Ovary (tissue), 9 donors: Measurements from ENCODE around the gene SDR42E2. TPM values are rescaled to one million over a fixed set of nuclear protein-coding genes. Genes with fewer than 3 reads are reported as not detected.
"Not testable (repeated sequence)": the region's sequence is repeated elsewhere in the genome, so short reads cannot be mapped to it uniquely, and the experiment has no call there.

ENCODE experiments used
- DNase-seq, 5 donors: peaks; one replicate each; pipeline ENCODE4 v3.0.0-alpha.2; 2019 to 2020
- H3K27ac ChIP-seq, 2 donors: fragments of 200-600 bp; one replicate each; pipeline versions ENCODE4 v1.5.1 to v1.8.0; 2019 to 2022
- H3K27me3 ChIP-seq: fragments of 200-600 bp; one replicate; pipeline ENCODE4 v1.8.0; 2022
- H3K36me3 ChIP-seq: fragments of 200-600 bp; sonication (generic); one replicate; pipeline ENCODE4 v1.5.1; 2019
- H3K4me1 ChIP-seq: one replicate; pipeline ENCODE4 v1.8.1; 2013; ENCODE audit warnings: mild to moderate bottlenecking, moderate library complexity; ENCODE audit not compliant: insufficient read depth
- H3K4me3 ChIP-seq: fragments of 200-600 bp; sonication (generic); one replicate; pipeline ENCODE4 v1.5.1; 2017
- H3K9me3 ChIP-seq, 2 donors: fragments of 200-600 bp in 1 of 2; sonication (generic) in 1 of 2; one replicate each; pipeline versions ENCODE4 v1.5.1 to v1.8.1; 2013 to 2019; ENCODE audit warnings: mild to moderate bottlenecking in 1 of 2, moderate library complexity in 1 of 2
- EP300 ChIP-seq: sonication (generic); formaldehyde crosslinking; IDR thresholded peaks from one replicate; pipeline ENCODE4 v1.6.1; 2017; ENCODE audit warnings: antibody characterized with exemption
- POLR2A ChIP-seq: fragments of 450-650 bp; IDR thresholded peaks from one replicate; pipeline ENCODE4 v1.6.1; 2017; ENCODE audit warnings: antibody characterized with exemption, mild to moderate bottlenecking, moderate library complexity
- WGBS, 3 donors: extraction: QIAGEN DNeasy Blood & Tissue Kit in 1 of 3; methylation state at CpG; one replicate each; pipeline versions ENCODE4 v1.1.5 to v1.1.7; 2013 to 2017; 5-methylcytosine and 5-hydroxymethylcytosine counted together
- intact Hi-C, 4 donors: fragments of 100-400 bp; cut with DNase I; formaldehyde crosslinking; loops; one replicate each; pipeline versions ENCODE4 v1.11.0 to v1.15.1; 2022 to 2023
- polyA plus RNA-seq, 2 donors: library from polyadenylated mRNA; stranded (reverse); fragments of 200-250 nt in 1 of 2; fragments of 350-450 nt in 1 of 2; fragmentation: Illumina TruSeq in 1 of 2; extraction: RNeasy Lipid Tissue Mini Kit (QIAGEN cat#74804) in 1 of 2; gene quantifications; one replicate each; pipeline ENCODE4 v1.2.3, GENCODE V29; 2013 to 2014
- total RNA-seq, 7 donors: library from RNA; depleted of rRNA in 2 of 7; stranded (reverse); fragments of >200 nt in 2 of 7; fragmentation: NEBNext Ultra II Directional in 3 of 7; extraction: Animal tissue kit (Norgen Biotek cat#: 25700) in 3 of 7; gene quantifications; one replicate each; pipeline versions ENCODE4 v1.1.0 to v1.2.4, GENCODE V29; 2016 to 2023
- TF ChIP-seq, protein P1 (sequence below), 3 donors: fragments of 450-650 bp in 2 of 3; fragments of 200-600 bp in 1 of 3; IDR thresholded peaks; one replicate each; pipeline versions ENCODE4 v1.5.1 to v1.8.0; 2016 to 2022; ENCODE audit warnings: antibody characterized with exemption in 3 of 3, mild to moderate bottlenecking in 1 of 3
- donor health status: DM: no; HTN: no; CAD: no; lungs with moderate emphysema.
- donor health status: DM: no; HTN: no; CAD: no.
- donor health status: Bipolar disorder and iron deficiency.
- donor health status: DM: yes; HTN: yes; CAD: no.
- donor health status: DM: no; HTN: no; CAD: no.
- donor health status: DM: yes; HTN: yes; CAD: no.

The SDR42E2 gene
- total and polyA plus RNA-seq, 9 donors = 0.05 to 1.1 (median 0.24) TPM; not detected in 3

GRCh38 chr16:22151246-22151998 lies 10.9 kb upstream of the SDR42E2 start:
- Histone ChIP-seq H3K36me3 (no peaks in the 10 kb centered on the region), H3K9me3 (no peaks in the 10 kb centered on the region), H3K4me1 (no peaks in the 10 kb centered on the region), H3K27ac (no peak overlapping the region), H3K4me3 (no peak overlapping the region), H3K27me3 (no peaks in the 10 kb centered on the region)
- intact Hi-C loops = no loop called here
- TF ChIP-seq, protein P1, sequence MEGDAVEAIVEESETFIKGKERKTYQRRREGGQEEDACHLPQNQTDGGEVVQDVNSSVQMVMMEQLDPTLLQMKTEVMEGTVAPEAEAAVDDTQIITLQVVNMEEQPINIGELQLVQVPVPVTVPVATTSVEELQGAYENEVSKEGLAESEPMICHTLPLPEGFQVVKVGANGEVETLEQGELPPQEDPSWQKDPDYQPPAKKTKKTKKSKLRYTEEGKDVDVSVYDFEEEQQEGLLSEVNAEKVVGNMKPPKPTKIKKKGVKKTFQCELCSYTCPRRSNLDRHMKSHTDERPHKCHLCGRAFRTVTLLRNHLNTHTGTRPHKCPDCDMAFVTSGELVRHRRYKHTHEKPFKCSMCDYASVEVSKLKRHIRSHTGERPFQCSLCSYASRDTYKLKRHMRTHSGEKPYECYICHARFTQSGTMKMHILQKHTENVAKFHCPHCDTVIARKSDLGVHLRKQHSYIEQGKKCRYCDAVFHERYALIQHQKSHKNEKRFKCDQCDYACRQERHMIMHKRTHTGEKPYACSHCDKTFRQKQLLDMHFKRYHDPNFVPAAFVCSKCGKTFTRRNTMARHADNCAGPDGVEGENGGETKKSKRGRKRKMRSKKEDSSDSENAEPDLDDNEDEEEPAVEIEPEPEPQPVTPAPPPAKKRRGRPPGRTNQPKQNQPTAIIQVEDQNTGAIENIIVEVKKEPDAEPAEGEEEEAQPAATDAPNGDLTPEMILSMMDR (IDR thresholded peaks at IDR 0.05) = no peak
- TF ChIP-seq POLR2A = no peak
- no peak for TF ChIP-seq EP300
- no peak for DNase-seq
- WGBS, 3 donors = 68 to 81% (median 72%) methylated on average over 7 of the region's 7 CpGs

- Histone ChIP-seq H3K4me3 (no peak overlapping the region), H3K36me3 (no peaks in the 10 kb centered on the region), H3K27me3 (no peaks in the 10 kb centered on the region), H3K9me3 (no peaks in the 10 kb centered on the region), H3K4me1 (no peaks in the 10 kb centered on the region), H3K27ac (no peak overlapping the region)
- TF ChIP-seq EP300 = no peak
- intact Hi-C loops = no loop called here
- WGBS, 3 donors = 77 to 89% (median 77%) methylated on average over 11 of the region's 11 CpGs
- no peak for DNase-seq
Observed at GRCh38 chr16:22152316-22152715, 10.0 kb upstream of the SDR42E2 start.

DNA sequence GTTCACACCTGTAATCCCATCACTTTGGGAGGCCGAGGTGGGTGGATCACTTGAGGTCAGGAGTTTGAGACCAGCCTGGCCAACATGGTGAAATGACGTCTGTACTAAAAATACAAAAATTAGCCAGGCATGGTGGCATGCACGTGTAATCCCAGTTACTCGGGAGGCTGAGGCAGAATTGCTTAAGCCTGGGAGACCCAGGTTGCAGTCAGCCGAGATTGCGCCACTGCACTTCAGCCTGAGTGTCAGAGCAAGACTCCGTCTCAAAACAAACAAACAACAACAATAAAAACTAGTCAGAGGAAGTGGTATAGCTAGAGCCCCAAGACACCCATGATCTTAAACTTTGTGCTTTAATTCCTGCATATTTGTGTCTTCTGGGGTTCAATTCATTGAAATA lies 9.2 kb upstream of the SDR42E2 start:
- intact Hi-C loops, H3K4me1 ChIP-seq, DNase-seq, H3K27me3 ChIP-seq, H3K4me3 ChIP-seq, H3K9me3 ChIP-seq, H3K36me3 ChIP-seq, H3K27ac ChIP-seq: not testable (repeated sequence)
- WGBS, 3 donors = 60 to 63% (median 61%) methylated on average over 7 of the region's 7 CpGs

DNA sequence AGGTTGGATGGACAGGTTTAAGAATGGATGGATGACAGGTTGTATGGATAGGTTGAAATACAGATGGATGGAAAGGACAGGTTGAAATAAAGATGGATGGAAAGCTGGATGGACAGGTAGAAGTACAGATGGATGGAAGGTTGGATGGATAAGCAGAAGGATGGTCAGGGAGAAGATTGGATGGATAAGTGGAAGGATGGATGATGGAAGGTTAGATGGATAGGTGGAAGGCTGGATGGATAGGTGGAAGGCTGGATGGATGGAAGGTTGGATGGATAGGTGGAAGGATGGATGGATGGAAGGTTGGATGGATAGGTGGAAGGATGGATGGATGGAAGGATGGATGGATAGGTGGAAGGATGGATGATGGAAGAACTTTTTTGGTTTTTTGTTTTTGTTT lies 905 bp upstream of the SDR42E2 start:
- H3K36me3 ChIP-seq = no peaks in the 10 kb centered on the region
- TF ChIP-seq, protein P1 (IDR thresholded peaks at IDR 0.05) = no peak
- no peak for TF ChIP-seq EP300
- TF ChIP-seq POLR2A = no peak
- no peaks in the 10 kb centered on the region for H3K27me3 ChIP-seq
- intact Hi-C loops = no loop called here
- no peaks in the 10 kb centered on the region for H3K4me1 ChIP-seq
- no peaks in the 10 kb centered on the region for H3K9me3 ChIP-seq
- DNase-seq = no peak
- no peak overlapping the region for H3K4me3 ChIP-seq
- no peak overlapping the region for H3K27ac ChIP-seq

GRCh38 chr16:22162656-22163009 lies 327 bp downstream of the SDR42E2 start:
- DNase-seq = no peak
- no peaks in the 10 kb centered on the region for H3K4me1 ChIP-seq
- no peak overlapping the region for H3K4me3 ChIP-seq
- intact Hi-C loops = no loop called here
- 27 to 36% (median 35%) methylated on average over 14 of the region's 14 CpGs for WGBS, 3 donors
- H3K27me3 ChIP-seq = no peaks in the 10 kb centered on the region
- no peaks in the 10 kb centered on the region for H3K36me3 ChIP-seq
- H3K27ac ChIP-seq = no peak overlapping the region
- no peaks in the 10 kb centered on the region for H3K9me3 ChIP-seq
- no peak for TF ChIP-seq POLR2A
- TF ChIP-seq EP300 = no peak
- TF ChIP-seq, protein P1 (IDR thresholded peaks at IDR 0.05) = no peak
